Myocyte (in vitro differentiated cells): ENCODE data around the gene SLCO4C1. TPM values are rescaled to one million over a fixed set of nuclear protein-coding genes. Genes with fewer than 3 reads are reported as not detected.
"Not testable (repeated sequence)": the region's sequence is repeated elsewhere in the genome, so short reads cannot be mapped to it uniquely, and the experiment has no call there.

Experiments
- DNase-seq: peaks from one replicate; pipeline ENCODE4 v3.0.0-alpha.2; 2012; ENCODE audit warnings: low read depth
- polyA plus RNA-seq: library from polyadenylated mRNA; unstranded; fragments of >200 nt; gene quantifications from one replicate; pipeline ENCODE4 v1.2.1, GENCODE V29; 2012; ENCODE audit warnings: missing spikeins
- total RNA-seq: library from RNA; depleted of rRNA; stranded (reverse); fragments of >200 nt; gene quantifications from 2 replicates; pipeline ENCODE4 v1.2.3, GENCODE V29; 2014

Gene SLCO4C1, protein sequence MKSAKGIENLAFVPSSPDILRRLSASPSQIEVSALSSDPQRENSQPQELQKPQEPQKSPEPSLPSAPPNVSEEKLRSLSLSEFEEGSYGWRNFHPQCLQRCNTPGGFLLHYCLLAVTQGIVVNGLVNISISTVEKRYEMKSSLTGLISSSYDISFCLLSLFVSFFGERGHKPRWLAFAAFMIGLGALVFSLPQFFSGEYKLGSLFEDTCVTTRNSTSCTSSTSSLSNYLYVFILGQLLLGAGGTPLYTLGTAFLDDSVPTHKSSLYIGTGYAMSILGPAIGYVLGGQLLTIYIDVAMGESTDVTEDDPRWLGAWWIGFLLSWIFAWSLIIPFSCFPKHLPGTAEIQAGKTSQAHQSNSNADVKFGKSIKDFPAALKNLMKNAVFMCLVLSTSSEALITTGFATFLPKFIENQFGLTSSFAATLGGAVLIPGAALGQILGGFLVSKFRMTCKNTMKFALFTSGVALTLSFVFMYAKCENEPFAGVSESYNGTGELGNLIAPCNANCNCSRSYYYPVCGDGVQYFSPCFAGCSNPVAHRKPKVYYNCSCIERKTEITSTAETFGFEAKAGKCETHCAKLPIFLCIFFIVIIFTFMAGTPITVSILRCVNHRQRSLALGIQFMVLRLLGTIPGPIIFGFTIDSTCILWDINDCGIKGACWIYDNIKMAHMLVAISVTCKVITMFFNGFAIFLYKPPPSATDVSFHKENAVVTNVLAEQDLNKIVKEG
- total RNA-seq = 0.05 and 0.29 TPM in 2 replicates
- polyA plus RNA-seq = 0.06 TPM

DNA sequence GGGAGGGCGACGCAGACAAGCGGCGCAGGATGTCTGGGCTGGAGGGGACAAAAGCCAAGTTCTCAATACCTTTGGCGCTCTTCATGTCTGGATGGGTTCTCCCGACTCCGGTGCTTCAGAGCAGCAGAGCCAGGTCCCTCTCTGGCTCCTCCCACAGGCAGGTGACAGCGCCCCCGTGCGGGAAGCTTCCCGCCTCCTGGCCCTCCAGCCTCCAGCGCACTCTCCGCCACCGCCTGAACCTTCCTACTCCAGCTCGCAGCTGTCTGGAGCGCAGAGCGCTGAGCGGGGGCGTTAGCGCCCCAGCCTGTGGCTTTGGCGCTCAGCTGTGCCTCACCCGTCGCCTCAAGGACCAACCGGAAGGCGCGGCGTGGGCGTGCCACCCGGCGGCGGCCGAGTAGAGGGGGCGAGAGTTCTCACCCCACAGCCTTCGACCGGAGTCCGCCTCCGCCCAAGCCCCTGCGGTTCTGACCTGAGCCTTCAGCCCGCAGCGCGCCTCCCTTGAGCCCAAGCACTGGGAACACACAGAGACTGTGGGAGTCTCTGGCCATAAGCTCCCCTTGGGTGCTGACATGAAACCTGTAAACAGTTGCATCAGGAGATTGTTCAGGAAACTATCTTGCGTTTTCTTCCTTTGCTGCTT is at the start of gene SLCO4C1:
Gene SLCO4C1 (minus strand): TSS at position 107 of the 640 bp plus-strand sequence. CDS start 22 bp downstream, at position 85.
- DNase-seq = peak; percentile 4

DNA sequence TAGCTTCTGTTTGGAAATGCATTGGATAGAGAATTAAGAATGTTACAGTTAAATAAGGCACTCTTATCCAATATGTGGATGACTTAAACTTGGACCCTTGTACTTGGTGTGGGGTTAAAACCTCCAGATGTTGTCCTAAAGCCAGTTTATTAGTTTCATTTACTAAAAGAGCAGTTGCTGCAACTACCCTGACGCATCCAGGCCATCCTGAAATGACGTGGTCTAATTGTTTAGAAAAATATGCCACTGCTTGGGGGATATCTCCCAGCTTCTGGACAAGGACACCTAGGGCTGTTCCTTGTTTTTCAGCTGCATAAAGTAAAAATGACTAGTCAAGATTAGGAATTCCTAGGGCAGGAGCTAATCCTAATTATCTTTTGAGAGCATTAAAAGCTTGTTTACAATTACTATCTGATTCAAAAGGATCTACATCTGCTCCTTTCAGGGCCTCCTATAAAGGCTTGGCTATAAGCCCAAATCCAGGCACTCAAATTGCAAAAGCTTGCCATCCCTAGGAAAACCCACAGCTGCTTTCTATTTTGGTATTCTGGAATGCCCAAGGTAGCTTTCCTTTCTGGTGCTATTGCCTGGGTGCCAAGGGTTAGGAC is 45.7 kb upstream of the SLCO4C1 start:
- DNase-seq = peak; percentile 39

DNA sequence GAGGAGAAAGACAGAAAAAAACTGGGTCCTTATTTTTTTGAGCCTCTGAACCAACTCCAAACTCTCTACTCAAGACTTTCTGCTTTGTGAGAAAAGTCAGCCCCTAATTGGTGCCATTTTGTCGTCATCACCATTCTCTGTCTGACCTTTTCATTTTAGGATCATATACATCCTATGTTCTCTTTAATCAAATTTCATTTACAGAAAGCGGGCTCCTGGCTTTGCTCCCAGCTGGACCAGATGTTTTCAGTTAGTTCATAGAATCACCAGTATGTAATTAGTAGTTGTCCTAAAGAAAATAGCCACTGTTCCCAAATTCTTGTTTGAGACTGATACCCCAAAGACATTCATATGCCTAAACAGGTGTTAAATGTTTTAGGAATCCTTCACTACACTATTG is 28.6 kb upstream of the SLCO4C1 start:
- DNase-seq = no peak

DNA sequence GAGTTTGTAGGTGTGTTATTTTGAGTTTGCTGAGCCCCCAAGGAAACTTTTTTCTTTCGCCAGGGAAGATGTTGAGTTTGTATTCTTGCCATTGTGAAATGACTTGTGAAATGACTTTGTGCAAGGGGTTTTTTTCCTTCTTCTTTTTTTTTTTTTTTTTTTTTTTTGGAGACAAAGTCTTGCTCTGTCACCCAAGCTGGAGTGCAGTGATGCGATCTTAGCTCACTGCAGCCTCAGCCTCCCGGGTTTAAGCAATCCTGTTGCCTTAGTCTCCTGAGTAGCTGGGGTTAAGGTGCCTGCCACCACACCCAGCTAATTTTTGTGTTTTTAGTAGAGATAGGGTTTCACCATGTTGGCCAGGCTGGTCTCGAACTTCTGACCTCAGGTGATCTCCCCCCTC is 22.7 kb upstream of the SLCO4C1 start:
- DNase-seq = not testable (repeated sequence)

DNA sequence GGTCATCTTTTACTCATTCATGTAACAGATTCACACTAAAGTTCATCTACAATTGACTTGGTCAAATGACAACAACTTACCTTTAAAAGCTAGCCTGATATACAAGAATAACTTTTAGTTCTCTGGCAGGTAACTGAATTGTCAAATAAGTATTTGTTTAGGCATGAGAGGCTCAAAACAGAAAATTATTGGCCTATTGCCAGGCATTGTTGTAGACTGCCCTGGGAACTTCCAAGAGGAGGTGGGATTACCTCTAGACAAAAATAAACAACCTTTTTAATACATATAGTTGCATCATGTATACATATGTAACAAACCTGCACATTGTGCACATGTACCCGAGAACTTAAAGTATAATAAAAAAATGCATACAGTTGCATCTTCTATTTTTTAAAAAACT is 18.2 kb upstream of the SLCO4C1 start:
- no peak for DNase-seq

DNA sequence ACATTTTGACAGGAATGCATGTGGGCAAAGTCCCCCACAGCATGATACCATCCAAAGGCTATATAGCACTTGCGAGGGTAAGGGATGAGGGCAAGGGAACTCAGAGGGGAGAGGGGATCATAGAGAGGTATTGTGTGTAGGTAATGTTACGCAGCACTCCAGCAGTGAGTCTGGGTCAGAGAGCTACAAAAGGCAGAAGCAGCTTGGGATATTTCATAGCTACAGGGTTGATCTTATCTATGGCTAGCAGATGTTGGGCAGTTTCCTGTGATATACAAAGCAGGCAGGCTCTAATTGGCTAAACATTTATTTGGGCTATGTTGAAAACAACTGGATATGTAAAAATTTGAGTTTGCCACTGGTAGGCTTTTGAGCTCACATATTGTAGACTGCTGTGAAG is 17.8 kb upstream of the SLCO4C1 start:
- no peak for DNase-seq

DNA sequence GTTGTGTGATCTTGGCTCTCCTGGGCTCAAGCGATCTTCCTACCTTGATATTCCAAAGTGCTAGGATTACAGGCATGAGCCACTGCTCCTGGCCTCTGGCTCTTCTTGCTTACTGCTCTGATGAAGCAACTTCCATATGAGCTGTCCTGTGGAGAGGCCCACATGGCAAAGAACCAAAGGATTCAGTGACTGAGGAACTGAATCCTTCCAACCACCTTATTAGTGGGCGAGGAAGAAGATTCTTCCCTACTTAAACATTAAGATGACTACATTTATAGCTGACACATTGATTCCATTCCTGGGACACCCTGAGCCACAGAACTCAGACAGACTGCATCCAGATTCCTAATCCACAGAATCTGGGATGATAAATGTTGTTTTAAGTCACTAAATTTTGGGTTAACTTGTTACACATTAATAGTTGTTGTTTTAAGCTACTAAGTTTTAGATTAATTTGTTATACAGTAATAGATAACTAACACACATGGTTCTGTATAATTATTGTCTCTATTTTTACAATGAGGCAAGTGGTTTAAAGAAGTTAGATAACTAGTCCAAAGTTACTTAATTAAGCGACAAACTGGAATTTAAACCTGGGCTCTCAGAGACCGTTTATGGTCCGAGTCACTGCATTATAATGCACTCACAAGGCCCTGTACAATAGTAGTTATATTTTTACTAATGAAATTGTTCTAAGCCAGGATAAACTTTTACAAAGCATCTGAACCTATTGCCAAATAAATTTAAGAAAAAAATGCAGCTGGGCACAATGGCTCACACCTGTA is 16.7 kb upstream of the SLCO4C1 start:
- no peak for DNase-seq

DNA sequence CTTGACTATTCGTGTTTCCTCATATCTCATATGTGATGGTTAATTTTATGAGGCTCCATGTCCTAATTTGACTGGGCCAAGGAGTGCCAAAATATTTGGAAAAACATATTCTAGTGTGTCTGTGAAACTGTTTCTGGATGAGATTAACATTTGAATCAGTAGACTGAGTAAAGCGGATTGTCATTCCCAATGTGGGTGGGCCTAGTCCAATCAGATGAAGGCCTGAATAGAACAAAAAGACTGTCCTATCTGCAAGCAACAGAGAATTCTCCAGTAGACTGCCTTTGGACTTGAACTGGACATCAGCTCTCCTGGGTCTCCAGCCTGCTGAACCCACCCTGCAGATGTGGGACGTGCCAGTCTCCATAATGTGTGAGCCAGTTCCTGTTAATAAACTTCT is 13.5 kb upstream of the SLCO4C1 start:
- no peak for DNase-seq

DNA sequence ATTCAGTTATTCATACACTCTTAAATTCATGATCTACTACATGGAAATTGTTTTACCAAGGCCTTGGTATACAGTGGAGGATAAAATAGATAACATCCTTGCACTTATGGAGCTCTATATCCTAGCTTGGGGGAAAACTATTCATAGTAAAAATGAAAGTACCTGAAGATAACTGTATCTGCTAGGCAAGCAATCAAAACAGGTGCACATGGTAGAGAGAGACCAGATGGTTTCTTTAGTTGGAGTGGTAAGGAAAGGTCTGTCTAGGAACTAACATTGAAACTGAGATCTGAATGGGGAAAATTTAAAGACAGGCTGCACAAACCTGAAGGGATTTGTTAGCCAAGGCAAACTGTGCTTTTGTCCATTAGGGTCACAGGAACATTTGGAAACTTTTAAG is 11.1 kb upstream of the SLCO4C1 start:
- DNase-seq = no peak

DNA sequence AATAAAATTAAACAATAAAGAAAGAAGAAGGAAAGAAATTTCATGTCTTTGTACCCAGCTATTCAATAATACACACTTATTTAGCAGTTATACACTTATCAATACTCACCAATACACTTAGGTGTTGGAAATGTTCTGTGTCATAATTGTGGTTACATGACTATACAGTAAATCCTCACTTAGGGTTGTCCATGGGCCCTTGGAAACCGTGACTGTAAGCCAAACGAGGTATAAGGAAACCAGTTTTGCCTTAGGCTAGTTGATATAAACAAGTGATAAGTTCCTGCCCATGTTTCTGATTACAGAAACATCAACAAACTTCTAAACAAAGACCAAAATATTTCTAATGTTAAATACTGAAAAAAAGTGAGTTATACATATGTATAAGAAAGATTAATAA is 10.0 kb upstream of the SLCO4C1 start:
- DNase-seq = no peak

DNA sequence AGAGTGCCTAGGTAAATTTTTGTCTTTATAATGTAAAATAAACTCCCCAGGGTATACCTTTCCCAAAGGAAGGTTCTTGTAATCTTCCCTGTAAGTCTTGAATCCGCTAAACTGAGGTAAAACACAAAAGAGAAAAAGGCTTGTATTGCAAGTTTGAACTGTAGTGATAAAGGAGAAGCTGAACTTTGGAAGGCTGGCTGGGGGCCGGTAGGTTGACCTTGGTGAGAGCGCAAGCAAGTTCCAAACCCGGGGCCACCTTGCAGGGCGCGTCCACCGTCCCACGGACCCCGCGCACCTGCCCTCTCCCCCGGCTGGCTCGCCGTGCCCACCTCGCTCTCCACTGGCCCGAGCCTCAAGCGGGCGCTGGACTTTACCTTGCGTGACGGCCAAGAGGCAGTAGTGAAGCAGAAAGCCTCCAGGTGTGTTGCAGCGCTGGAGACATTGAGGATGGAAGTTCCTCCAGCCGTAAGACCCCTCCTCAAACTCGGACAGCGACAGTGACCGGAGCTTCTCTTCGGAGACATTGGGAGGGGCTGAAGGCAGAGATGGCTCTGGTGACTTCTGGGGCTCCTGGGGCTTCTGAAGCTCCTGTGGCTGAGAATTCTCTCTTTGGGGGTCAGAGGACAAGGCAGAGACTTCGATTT is 428 bp downstream of the SLCO4C1 start:
- no peak for DNase-seq

DNA sequence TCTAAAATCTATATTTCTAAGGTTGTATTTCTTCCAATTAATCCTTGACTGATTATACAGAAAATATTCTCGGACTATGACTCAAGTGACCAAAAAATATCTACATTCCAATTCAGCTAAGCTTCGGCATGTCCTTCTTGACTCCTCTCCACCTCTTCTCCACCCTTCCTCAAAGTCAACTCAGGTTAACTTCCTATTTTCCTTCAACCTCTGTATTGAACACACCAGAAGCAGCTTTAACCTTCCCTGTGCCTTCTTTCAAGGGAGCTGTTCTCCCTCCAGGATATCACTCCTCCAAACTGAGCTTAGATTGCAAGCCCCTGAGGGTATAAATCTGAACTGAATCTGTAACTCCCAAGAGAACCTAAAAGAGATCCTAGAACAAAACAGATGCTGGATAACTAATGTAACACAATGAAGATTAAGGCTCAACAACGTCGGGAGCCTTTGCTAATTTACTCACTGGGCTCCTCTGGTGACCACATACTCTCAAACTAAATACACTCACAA is 1.1 kb downstream of the SLCO4C1 start:
- DNase-seq = no peak

DNA sequence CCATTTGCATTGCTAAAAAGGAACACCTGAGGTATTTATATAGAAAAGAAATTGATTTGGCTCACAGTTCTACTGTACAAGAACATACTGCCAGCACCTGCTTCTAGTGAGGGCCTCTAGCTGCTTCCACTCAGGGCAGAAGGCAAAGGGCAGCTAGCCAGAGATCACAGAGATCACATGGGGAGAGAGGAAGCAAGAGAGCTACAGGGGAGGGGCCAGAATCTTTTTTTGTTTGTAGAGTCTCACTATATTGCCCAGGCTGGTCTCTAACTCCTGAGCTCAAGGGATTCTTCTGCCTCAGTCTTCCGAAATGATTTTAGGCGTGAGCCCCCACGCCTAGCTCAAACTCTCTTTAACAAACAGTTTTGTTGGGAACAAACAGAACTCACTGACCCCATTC is 6.1 kb downstream of the SLCO4C1 start:
- DNase-seq = no peak

DNA sequence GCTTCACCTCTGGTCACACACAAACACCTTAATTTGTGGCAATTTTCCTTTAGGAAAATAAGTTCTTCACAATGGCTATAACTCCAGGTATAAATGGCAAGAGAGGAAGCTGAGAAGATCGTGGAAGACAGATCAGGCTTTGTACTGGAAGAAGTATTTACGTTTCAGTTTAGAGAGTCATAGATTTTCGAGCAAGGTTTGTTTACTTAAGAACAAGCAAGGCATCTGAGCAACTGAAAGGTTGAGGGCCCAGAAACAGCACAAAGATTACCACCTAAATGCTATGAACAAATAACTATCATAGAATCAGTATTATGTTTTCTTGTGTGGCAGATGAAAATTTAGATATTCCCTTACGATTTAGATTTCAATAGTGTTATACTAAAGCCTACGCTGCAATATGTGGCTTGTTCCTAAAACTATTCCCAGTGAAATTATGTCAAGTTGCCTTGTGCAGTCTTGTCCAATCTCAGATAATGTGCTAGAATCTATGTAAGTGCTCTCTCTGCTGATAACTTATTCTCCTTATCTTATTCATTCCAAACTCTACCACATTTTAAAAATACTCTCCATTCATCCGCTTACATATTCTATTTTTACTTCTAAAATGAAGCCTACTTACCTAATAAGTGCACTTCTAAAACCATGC is 6.7 kb downstream of the SLCO4C1 start:
- no peak for DNase-seq

DNA sequence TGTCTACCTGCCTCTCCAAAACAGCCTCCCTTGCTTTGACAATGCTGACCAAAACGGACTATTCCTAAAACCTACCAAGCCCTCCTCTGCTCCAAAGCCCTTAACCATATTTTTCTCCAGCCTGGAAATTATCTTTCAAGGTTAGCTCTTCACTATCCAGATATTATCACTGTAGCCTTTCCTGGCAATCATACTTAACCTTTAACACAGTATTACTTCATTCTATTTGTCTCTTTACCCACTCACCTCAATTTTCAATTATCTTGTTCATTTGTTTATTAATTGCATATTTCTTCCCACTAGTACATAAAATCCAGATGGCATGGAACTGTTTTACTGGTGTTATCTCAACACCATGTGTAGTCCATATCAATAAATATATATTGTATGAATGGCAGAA is 7.5 kb downstream of the SLCO4C1 start:
- no peak for DNase-seq

DNA sequence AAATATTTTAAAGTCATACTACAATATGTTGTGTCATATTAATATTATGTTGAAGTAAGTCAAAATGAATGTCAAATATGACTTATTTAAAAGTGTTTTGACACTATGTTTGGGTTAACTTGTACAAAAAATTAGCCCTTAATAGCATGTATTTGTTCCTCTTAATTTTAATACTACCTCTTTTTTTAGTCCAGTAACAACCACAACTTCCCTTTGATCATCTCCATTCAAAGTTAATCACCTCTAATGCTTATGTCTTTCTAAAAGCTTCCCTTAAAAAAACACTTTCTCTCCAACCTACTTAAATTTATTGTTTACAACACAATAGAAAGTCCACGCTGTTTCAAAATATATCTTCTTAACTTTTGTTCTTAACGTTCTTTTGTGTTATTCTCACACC is 9.6 kb downstream of the SLCO4C1 start:
- no peak for DNase-seq

DNA sequence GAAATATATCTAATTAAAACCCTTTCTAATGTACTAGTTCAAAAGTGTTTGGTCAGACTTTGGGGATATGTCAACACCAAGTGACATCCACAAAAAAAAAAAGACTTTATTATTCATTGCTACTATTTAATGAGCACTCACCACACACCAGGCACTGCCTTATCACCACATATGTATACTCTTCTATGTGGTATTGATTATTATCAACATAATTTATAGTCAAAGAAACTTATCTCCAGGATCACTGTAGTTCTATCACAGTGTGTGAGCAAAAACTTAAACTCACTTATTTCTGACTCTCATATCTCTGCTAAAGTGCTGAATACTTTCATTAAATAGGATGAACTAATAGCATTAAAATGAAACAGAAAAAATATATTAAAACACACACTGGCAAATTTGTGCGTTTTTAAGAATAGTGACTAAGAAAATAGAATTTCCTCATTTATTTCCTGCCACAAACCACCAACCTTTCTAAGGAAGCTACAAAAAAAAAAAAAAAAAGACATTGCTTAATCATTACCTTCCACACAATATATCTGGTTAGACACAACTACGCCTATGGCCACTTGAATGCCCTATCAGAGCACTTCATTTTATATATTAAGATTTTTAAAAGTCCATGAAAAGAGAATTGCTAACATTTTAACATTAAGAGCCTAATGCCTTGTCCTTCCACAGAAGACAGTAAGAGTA is 12.8 kb downstream of the SLCO4C1 start:
- no peak for DNase-seq

DNA sequence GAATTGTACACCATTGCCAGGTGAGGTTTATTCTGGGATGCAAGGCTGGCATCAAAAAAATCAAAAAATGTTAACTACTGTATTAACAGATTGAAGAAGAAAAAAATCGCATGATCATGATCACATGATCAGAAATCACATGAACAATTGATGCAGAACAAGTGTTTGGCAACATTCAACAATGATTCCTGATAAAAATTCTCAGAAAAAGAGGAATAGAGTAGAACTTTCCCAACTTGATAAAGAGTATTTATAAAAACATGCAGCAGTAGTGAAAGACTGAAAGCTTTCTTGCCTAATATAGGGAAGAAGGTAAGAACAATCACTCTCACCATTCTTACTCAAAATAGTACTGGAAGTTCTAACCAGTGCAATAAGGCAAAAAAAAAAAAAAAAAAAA is 16.4 kb downstream of the SLCO4C1 start:
- DNase-seq = no peak

DNA sequence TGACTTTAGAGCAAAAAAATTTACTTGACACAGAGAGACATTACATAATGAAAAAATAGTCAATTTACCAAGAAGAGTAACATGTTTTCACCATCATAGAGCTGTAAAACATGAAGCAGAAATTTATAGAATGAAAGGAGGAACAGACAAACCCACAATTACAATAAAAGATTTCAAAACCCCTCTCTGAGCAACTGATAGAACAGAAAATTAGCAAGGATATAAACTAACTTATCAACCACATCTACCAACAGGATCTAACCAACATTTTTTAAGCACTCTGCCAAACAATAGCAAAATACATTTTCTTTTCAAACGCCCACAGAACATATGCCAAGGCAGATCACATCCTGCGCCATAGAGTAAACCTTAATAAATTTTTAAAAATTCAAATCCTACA is 17.9 kb downstream of the SLCO4C1 start:
- DNase-seq = no peak
